GM12891 (cell line): Measurements from ENCODE around the gene TMEM161A.

Experiments
- POLR2A ChIP-seq: IDR thresholded peaks from 2 replicates; pipeline ENCODE4 v1.6.1; 2011; ENCODE audit warnings: low read depth, low read length, control low read depth
- POLR2AphosphoS5 ChIP-seq: IDR thresholded peaks from 2 replicates; pipeline ENCODE4 v1.6.1; 2011; ENCODE audit warnings: low read depth, low read length, control low read depth
- POU2F2 ChIP-seq: IDR thresholded peaks from 2 replicates; pipeline ENCODE4 v1.6.1; 2011; ENCODE audit warnings: low read depth, mild to moderate bottlenecking, control low read depth, low read length, moderate library complexity
- SPI1 ChIP-seq: IDR thresholded peaks from 2 replicates; pipeline ENCODE4 v1.6.1; 2011; ENCODE audit warnings: low read depth, low read length, control low read depth
- TAF1 ChIP-seq: IDR thresholded peaks from 2 replicates; pipeline ENCODE4 v1.6.1; 2011; ENCODE audit warnings: low read depth, low read length, control low read depth

DNA sequence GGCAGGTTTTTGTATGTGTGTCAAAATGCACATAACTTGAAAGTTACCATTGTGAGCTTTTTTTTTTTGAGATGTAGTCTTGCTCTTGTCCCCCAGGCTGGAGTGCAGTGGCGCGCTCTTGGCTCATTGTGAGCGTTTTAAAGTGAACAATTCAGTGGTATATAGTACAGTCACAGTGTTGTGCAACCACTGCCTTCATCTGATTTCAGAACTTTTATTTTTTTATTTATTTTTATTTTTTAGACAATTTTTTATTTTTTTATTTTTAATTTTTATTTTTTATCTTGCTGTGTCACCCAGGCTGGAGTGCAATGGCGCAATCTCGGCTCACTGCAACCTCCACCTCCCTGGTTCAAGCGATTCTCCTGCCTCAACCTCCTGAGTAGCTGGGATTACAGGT is 59.5 kb downstream of the TMEM161A start:
- TF ChIP-seq POLR2AphosphoS5 (no peak), POLR2A (no peak), POU2F2 (no peak), SPI1 (no peak), TAF1 (no peak)
